IPS-NIHi11 (cell line): ENCODE measurements around the gene WNT16.
"Not testable (repeated sequence)": the region's sequence is repeated elsewhere in the genome, so short reads cannot be mapped to it uniquely, and the experiment has no call there.

Experiments
- DNase-seq: peaks from one replicate; pipeline ENCODE4 v3.0.0; 2012; ENCODE audit warnings: mixed read lengths, low spot score

WNT16 gene, protein sequence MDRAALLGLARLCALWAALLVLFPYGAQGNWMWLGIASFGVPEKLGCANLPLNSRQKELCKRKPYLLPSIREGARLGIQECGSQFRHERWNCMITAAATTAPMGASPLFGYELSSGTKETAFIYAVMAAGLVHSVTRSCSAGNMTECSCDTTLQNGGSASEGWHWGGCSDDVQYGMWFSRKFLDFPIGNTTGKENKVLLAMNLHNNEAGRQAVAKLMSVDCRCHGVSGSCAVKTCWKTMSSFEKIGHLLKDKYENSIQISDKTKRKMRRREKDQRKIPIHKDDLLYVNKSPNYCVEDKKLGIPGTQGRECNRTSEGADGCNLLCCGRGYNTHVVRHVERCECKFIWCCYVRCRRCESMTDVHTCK

DNA sequence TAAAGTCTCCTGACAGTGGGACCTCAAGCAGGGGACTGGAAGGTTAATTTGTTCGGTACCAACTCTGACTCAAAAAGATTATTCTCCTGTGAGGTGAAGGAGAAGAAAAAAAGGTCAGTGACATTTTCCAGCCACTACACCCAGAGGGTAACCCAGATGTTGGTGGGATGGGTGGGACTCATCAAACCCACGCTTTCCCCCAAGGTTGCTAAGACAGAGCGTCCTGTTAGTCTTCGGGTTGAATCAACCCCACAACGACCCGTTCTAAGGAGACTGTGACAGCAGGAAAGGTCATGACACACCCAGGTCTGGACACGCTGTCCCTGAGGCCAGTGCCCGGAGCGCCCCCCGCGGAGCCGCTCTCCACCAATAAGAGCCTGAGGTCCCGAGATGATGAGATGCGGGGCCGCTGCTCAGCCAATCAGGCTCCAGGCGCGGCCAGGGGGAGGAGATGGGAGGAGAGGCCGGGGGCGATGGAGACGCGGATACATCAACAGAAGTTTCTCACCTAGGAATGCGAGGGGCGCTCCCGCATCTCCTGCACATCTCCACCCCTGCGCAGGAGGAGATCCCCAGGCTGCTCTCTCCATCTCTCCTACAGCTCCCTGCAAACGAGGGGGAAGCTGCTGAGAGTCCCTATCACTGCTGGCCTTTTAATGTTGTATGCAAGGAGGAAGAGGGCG is at the start of gene WNT16:
TSS of gene WNT16 (plus strand) at position 493 of the 683 bp plus-strand sequence. CDS start 293 bp downstream, outside the sequence.
- DNase-seq = peak; percentile 82

DNA sequence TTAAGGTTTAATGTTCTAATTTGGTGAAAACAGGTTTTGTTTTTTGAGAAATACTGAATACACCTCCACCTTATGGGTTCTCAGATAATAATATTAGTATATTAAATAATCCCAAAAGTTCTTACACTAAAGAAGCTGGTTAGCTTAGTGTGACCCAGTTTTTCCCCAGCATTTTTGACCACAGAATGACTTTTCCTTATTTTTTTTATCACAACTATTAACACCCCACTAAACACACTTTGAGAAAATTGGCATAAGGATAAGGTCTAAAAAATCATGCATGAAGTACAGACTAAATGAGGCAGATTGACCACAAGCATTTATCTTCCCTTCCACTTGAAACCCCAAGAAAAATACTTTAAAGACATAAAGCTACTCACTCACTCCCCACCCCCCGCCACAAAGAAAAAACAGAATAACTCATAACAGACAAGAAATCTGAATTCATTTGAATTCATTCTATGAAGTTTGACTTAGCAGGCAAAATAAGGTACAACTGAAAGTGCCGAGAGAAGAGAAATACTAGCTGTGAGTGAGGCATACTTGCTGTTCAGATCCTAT is 49.7 kb upstream of the WNT16 start:
- DNase-seq = no peak

DNA sequence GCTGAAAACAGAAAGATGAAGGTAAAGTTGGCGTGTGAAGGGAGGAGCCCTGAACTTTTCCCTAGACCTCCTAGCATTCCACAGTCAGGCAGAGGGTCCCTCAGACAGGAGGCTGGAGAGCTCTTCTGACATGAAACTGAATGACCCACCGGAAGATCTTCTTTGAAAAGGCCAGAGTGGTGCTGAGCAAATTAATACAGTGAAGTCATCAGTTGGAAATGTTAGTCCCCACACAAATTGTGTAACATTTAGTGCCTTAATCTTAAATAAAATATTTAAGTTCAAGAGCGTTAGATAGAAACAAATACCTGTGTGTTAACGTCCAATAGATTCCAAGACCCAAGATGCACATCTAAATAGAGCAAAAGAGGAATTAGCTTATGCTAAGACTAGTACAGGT is 49.0 kb upstream of the WNT16 start:
- DNase-seq = no peak

DNA sequence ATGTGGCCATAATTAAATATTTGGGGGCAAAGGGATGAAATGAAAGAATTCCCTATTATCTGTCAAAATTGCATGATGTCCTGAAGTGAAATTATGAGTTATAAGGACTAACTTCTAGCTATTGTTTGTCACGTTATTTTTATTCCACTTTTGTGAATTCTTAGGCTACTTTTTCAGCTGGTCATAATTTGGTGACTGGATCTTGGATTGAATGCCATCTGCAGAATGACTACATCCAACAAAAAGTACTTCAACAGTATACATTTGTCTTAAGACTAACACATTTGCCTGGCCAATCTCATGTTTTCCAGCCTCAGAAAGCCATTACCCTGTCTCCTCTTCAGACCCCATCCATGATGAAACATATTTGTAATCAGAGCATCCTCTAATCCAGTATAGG is 48.1 kb upstream of the WNT16 start:
- no peak for DNase-seq

DNA sequence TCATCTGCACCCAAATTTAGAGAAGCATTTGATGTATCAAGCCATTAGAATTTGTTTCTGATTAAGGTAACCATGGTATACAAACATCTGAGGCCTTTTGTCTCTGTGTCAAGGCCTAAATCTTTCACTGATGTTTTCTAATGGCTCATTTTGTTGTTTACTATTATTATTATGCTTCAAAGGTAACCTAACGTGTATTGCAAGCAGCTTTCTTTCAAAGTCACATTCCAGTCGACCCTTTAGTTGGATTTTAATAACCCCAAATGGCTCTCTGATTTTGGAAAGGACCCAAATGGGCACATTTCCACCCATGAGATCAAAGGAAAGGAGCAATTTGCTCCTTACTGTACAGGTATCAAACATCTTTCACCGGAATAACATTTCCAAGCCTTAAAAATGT is 46.7 kb upstream of the WNT16 start:
- no peak for DNase-seq

DNA sequence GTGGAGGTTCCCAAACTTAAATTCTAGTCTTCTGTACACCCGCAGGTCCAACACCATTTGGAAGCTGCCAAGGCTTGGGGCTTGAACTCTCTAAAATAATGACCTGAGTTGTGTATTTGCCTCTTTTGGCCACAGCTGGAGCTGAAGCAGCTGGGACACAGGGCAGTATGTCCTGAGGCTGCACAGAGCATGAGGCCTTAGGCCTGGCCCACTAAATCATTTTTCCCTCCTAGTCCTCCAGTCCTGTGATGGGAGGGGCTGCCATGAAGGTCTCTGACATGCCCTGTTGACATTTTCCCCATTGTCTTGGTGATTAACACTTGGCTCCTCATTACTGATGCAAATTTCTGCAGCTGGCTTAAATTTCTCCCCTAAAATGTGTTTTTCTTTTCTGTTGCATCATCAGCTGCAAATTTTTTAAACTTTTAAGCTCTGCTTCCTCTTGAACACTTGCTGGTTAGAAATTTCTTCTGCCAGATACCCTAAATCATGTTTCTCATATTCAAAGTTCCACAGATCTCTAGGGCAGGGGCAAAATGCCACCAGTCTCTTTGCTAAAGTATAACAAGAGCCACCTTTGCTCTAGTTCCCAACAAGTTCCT is 43.6 kb upstream of the WNT16 start:
- no peak for DNase-seq

DNA sequence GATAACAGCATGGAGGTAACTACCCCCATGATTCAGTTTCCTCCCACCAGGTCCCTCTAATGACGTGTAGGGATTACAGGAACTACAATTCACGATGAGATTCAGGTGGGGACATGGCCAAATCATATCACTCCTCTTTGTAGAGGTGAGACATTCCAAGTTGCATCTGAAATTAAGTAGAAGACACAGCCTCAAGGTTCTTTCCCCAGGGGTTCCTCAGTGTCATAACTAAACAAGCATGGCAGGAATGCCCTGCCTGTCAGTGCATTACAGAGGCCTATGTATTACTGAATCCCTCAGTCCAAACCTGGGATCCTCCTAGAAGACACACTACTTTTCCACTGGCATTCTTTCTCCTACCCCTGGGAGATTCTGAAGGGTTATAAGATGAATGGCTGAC is 42.6 kb upstream of the WNT16 start:
- DNase-seq = no peak

DNA sequence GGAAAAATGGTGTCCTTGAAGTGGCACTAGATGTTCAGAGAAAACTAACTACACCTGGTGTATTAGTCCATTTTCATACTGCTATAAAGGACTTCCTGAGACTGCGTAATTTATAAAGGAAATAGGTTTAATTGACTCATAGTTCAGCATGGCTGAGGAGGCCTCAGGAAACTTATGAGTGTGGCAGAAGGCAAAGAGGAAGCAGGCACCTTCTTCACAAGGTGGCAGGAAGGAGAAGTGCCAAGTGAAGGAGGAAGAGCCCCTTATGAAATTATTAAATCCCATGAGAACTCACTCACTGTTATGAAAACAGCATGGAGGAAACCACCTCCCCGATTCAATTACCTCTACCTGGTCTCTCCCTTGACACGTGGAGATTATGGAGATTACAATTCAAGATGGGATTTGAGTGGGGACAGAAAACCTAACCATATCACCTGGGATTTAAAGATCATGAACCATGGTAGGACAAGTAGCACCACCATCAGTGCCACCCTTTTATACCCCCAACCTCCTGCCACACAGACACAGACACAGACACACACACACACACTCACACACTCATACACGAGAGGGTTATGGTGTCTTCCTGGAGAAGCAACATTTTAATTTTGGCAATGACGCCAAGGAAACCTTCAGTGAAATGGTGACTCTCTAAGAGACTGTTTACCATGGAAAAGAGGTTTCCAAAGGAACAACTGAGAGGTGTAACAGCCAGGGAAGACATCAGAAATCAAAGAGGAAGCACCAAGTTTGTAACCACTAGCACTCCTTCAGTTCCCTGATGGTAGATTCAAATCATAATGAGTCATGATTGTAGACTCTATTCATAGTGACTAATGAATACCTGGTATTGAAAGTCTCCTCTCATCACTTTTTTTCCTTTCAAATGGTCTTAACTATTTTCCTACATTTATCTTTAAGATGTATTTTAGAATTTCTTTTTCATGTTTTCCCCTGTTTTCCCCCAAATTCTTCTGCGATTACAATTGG is 41.8 kb upstream of the WNT16 start:
- DNase-seq = no peak

DNA sequence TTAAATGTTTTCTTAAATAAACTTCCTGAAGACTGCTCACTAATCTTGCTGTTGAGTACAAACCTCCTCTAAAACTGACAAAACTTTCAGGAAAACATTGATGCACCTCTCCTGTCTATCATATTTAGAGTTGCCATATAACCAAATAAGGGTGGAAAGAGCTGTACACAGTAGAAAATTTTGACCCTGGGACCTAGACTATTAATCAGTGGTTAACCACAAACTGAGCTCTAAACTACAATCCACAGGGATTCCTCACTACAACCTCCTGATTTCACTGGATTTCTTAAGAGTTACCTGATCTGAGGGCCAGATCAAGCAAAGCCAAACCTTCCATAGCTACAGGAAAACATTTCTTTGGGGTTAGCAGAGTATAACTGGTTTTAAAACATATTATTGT is 39.9 kb upstream of the WNT16 start:
- DNase-seq = no peak

DNA sequence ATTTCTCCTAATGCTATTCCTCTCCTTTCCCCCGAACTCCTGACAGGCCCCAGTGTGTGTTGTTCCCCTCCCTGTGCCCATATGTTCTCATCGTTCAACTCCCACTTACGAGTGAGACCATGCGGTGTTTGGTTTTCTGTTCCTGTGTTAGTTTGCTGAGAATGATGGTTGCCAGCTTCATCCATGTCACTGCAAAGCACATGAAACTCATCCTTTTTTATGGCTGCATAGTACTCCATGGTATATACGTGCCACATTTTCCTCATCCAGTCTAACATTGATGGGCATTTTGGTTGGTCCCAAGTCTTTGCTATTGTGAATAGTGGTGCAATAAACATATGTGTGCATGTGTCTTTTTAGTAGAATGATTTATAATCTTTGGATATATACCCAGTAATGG is 38.9 kb upstream of the WNT16 start:
- DNase-seq = not testable (repeated sequence)

DNA sequence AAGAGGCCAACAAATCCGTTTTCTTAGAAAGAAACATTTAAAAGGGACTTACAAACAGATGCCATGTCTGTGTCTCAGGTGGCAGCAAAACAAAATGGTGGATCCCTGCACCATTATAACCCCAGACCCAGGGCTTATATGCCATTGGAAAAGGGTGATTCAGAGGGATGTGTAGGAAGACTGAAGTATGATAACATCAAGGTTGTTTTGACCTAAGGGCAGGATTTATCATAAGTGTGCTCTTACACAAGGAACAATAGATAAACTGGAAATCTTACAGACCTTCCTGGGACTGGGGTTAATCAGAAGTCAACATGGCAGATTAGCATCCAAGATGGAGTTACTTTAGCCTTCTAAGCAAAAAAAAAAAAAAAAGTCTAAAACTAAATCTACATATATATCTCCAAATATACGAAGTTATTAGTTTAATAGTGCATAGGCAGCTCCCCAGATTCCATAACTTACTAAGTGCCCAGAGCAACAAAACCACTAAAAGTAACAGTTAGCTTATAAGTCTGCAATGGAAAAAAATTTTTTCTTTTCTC is 34.3 kb upstream of the WNT16 start:
- no peak for DNase-seq

DNA sequence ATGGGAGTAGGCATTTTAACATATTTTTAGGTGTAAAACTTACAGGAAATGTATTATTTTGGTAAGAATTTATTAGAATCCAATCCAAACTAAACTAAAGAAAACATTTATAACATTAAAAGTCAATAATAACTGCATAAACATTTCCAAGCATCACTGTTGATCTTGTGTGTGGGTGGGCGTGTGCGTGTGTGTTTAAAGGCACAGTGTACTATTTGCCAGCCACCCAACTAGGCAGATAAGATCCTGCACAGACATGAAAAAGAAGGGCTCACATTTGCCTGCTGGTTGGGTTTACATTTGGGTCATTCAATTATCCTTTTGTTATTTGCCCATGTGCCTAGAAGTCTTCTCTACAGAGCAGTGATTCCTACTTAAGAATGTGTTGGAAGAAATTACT is 31.0 kb upstream of the WNT16 start:
- no peak for DNase-seq

DNA sequence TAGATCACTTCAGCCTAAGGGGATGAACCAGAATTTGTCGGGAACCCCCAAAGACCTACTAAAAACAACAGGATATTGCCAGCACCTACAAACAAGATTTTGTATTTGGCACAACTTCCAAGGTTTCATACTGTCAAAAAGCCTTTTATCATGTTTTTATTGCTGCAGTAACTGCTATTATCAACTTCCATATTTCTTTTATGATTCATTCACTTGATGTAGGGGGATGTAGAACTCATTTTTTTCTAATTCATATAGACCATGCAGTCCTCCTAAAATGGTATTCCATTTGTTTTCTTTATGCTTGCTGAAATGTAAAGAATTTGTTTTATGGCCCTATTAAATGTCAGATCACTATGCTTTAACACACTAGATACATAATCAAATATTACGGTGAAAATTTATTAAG is 30.0 kb upstream of the WNT16 start:
- no peak for DNase-seq

DNA sequence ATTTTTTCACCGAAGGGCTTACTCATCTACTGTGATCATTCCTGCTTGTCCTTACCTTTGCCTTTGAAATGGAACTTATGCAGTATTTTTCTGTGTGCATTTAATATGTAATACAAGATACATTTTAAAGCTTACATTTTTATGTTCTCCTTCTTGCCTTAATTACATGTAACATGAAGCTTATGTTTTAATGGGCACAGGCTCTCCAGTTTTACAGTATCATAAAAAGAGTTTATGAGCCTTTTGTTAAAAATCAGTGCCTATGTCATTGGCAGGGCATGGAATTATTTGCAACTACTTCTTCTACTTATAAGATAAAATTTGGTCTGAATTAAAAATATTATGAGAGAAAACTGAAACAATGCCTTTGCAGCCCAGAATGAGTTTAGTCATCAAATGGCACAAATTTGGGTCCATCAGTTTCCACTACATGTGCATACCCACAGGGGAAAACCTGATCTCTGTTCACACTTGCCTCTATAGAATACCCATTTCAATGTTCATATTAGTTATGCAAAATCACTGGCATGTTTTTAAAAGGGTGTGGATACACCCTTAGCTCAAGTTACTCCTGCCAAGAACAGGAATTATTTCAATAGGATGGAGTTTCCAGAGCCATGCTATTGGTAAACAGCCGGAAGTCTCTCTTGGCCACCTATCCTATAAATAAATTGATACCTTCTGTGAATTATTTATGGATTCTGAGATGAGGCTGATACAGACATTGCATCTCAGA is 27.9 kb upstream of the WNT16 start:
- no peak for DNase-seq

DNA sequence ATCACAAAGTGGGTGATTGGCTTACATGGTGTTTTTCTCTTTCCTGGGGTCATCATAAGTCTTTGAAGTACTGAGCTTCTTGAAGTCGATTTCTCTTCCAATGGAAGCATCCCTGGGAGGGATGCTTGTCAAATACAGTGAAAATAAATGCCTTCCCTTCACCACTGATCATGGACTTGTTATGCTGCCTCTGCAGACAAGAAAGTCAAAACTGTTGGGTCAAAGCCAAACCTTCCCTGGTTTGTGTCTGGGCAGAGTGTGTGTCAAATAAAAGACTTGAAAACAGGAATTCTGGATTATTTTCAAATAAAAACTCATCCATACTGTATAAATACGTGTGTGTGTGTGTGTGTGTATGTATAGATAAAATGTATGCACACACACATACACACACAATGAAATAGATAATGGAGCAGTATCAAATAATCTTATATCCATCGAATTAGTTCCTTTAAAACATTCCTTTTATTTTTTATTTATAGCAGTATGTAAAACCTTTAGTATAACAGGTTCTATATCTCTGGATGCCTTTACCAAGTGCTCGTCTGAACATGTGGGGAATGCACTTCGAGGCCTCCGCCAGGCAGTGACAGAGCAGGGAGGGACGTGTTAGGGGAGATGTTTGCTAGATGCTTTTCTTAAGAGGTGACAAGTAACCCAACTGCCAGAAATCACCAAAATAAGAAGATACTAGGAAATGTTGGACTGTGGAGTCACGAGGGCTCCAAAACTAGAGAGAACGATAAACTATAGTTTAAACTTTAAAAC is 27.2 kb upstream of the WNT16 start:
- no peak for DNase-seq

DNA sequence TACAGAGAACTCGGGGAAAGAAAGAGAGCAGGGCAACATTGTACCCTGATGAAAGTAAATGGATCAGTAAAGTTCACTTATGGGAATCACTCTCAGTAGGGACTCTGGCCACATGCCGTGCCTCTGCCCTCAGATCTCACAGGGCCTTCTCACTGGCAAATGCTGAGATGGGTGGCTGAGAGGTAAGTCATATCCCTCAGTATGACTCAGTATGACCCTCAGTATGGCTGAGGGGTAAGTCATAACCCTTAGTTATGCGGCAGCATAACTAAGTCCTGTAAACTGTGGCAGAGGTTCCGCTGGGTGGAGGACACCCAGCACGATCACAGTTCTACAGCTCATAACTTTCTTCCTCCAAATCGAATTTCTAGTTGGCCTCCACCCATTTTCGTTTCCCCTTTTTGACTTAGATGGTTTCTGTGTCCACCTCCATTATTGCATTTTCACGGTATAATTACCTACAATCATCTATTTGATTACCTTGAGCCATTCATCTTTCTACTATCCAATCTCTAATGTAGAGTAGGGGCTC is 26.5 kb upstream of the WNT16 start:
- no peak for DNase-seq

DNA sequence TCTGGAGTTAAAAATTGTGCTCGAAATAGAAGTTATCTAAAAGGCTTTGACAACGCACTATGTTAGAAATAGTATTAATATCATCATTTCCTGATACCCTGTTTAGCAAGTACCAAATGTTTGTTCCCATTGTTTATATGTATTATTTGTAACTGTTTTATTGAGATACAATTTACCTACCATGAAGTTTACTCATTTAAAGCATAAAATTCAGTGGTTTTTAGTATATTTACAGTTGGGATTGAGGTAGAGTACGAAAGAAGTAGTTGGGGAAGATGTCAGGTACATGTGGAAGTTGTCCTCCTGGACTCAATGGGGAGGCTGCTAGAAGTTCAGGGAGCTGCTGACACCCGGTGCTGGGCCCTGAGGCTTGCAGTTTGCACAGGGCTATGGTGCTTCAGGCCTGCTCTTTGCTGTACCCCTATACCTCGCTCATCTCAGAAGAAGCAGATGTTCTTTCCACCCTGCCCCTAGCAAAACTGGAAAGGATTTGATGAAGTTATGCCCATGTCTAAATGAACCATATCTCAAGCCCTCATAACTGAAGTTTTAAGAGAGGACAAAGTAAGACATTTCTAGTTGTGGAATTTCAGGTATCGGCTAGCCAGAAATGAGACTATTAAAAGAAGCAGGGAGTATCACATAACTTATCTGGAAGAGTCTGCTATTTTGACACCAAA is 25.2 kb upstream of the WNT16 start:
- no peak for DNase-seq

DNA sequence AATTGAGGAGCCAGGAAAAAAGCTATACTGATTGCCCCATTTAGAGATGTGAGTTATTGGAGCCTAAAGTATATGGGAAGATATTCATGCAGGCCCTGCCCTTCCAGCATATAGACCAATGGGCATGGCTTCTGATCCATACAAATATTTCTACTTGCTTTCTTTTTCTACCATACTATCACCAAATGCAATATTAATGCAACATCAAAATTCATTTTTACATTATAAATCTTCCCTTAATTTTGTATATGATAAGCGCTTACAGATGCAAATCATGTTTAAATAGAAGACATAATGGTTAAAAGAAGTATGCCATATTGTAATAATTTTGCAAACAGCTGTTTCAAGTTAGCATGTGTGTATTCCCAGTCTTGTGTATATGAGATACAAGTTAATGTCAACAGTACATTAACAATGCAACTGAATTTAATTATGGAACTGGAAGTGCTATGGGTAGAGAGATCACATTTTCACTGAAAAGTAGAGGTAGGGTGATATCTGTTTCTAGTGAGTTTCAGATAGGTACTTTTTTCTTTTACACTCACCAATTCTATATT is 24.6 kb upstream of the WNT16 start:
- no peak for DNase-seq

DNA sequence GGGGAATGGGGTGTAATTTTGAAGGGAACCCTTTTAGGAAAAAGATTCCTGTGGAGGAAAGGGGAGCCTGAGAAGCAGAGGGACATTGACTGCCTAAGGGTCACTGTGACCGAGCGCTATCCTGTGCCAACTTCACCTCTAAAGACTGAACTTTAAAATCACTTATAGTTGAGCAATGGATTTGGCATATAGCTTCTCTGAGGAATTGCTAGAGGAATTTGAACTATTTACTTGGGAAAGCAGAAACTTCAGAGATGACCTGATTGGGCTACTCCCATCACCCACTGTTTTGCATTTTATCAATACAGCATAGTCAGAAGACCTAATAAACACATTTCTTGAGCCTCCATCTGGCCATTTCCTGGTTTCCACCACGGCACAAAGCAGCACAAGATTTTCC is 23.7 kb upstream of the WNT16 start:
- no peak for DNase-seq
